Stimulated activated CD4-positive, alpha-beta T cell treated with anti-CD3 and anti-CD28 coated beads, Interleukin-15, amount 100 ng/mL, for 48 hours (primary cell): Measurements from ENCODE around the gene HMGN1.
A peak's percentile ranks its signal among the peaks of the same experiment; 100 is the strongest.

Experiments
- DNase-seq, 2 donors: peaks; one replicate each; pipeline ENCODE4 v3.0.0-alpha.2; 2020; ENCODE audit warnings: low read depth in 2 of 2

Gene HMGN1

DNA sequence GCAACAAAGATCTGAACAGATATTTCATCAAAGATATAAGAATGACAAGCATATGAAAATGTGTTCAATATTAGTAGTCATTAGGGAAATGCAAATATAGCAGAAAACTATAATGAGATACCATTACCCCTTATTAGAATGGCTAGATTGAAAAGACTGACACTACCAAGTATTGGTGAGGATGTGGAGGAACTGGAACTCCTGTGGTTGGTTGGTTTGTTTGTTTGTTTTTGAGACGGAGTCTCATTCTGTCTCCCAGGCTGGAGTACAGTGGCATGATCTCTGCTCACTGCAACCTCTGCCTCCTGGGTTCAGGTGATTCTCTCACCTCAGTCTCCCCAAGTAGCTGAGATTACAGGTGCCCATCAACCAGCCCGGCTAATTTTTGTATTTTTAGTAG, 18.9 kb upstream of the HMGN1 start:
- DNase-seq, result no peak

DNA sequence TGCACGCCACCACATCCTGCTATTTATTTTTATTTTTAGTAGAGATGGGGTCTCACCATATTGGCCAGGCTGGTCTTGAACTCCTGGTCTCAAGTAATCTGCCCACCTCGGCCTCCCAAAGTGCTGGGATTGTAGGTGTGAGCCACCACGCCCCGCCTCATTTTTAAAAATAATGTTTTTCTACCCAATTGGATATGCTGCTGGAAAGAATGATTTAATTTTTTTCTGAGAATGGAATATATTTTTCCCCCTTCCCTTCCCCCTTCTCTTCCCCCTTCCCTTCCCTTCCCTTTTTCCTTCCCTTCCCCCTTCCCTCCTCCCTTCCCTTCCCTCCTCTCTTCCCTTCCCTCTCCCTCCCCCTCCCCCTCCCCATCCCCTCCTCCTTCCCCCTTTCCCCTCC, 17.7 kb upstream of the HMGN1 start:
- no peak for DNase-seq

DNA sequence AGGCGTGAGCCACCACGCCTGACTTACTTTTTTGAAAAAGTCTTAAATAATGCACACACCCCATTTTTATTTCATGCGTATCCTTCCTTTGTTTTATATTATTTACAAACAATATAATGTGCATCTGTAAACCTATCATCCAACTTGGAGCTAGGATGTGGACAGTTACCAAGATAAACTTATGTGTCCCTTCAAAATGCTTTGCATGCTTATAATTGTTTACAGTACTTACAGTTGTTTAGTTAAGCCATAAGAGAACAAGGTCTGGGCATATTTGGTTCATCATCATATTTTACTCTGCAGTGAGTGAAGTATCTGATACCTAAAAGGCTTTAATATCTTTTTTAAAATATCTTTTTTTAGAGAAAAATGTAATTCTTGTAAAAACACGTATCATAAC, 16.1 kb upstream of the HMGN1 start:
- no peak for DNase-seq

DNA sequence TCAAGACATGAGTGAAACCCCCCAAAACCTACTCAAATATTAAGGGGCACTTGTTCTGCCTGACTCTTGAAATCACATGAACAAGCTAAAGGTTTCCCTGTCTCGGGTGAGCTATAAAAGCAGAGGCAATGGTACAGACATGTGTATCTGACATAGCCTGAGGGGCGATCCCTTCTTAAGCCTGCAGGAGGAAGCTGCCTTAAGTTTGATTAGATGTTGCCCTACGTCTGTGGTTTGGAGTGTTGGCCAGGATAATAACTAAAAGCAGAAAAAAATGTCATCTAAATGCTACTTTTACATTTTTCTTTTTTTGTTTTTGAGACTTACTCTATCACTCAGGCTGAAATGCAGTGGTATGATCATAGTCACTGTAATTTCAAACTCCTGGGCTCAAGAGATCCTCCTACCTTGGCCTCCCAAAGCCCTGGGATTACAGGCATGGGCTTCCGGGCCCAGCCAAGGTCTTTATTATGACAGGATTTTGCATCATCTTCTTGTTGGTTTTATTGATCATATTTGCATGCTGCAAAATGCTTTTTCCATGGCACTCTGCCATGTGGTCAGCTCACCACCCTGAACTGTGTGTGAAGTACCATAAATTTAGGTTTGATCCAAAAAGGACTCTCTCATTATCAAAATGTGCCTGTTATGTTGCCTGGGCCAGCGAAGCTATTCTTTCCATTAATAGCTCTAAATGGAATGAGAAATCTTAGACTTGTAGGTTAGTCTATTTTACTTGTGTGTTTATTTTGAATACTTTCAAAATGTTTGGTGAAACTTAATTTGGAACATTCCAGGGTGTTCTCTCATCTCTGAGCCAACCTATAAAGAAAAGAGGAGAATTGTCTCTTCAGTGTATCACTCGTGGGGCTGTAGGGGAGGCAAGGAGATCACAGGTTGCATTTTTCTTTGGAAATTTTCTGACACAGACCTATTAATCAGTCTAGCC, 15.0 kb upstream of the HMGN1 start:
- DNase-seq, result no peak

DNA sequence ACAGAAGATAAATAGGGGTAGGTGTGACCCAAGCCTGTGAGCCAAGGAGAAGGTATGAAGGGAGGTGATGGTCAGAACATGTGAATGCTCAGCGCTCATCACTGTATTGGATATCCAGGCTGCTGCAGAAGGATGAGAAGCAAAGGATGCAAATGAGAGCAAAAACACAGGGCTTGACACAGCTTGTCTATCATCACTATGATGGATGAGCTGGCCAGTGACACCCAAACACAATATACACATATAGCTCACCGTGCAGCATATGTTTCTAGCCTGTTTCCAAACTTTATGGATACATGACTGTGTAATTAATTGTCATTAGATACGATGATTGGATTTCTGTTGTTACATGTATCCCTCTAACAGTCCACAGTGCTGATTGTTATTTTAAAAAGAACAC, 13.8 kb upstream of the HMGN1 start:
- DNase-seq, result no peak

DNA sequence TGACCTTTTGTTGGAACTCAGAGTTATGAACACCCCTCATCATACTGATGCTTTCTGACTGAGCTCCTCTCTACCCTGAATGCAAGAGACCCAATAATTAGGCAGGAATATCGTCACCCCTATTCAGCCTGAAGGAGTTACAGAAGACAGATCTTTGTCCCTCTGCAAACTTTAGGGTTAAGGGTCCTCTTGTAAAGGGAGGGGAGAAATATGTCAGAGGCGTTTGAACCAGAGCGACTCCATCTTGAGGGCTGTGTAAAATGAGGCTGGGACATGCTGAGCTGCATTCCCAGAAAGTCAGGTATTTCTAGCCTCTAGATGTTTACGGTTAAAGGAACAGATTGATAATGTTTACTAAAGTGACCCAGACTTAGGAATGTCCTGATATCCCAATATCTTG, 10.5 kb upstream of the HMGN1 start:
- DNase-seq, result no peak

DNA sequence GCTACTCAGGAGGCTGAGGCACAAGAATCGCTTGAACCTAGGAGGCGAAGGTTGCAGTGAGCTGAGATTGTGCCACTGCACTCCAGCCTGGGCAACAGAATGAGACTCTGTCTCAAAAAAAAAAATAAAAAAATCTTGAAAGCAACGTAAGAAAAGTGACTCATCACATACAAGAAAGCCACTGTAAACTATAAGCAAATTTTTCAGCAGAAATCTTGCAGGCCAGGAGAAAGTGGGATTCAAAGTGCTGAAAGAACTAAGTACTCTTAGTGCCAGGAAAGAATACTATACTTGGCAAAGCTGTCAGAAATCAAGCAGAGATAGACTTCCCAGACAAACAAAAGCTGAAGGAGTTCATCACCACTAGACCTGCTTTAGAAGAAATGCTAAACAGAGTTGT, 4.4 kb upstream of the HMGN1 start:
- DNase-seq, result no peak

DNA sequence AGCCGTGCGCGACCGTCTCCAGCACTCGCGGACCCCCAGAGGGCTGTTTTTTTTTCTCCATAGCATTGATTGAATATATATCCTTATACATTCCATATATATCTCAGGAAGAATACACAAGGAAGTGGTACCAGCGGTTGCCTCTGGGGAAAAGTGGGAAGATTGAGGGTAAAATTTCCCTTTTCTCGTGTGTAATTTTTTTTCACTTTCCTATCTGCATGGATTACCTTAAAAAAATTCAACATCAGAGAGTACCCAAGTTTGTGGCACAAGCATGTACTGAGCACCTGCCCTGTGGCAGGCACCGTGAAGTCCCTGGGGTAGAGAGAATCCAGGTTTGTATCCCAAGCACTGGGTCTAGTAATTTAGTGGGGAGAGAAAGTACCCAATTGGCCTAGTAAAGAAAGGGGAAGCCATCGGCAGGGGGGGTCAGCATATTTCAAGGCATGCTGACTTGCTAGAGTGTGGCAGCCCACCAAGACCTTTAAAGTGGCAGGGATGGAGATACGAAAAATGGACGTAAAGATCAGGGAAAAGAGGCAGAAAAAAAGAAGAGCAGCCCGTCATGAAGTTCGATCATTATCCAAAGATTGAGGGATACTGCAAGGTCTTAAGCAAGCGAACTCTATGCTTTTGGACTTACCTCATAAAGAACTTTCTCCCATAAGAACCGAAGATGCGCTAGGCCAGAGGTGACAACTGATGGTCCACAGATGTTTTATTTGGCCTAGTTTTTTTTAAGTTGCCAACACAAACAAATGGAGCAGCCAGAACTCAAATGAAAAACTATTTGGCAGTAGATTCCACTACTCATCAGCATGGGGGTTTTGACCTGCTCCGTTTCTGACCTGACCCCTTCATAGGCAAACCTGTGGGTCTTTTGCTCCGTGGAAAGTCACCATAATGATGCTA, 1.5 kb upstream of the HMGN1 start:
- DNase-seq, result no peak

DNA sequence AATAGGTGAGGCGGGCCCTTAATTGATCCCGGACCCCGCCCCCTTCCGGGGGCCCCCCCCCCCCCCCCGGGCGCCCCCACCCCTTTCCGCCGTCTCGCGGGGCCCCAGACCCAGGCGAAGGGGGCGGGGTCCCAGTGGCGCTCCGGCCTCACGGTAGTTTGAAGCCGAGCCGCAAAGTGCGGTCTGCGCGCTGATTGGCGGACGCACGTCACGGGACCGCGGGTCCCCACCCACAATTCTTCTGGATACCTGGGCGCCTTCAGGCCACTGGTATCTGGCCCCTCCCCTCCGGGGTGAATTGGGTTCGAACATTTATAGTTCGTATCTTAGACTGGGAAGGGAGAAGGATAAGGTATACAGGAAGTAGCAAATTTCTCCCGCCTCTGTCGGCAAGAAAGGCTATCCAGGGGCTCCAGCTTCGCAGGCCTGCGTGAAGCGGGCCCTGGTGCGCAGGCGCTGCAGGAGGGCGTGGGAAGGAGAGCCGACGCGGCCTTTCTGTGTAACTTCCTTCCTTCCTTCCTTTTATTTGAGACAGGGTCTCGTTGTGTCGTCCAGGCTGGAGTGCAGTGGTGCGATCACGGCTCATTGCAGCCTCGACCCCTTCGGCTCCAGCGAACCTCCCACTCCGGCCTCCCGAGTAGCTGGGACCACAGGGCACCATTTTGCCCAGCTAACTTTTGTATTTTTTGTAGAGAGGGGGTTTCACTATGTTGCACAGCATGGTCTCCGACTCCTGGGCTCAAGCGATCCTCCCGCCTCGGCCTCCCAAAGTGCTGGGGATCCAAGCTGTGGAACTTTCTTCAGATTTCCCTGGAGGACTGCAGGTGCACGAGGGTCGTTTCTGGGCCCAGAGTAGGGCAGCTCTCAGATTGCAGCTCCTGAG, 564 bp upstream of the HMGN1 start:
- peak; percentile 95 to 96 for DNase-seq

DNA sequence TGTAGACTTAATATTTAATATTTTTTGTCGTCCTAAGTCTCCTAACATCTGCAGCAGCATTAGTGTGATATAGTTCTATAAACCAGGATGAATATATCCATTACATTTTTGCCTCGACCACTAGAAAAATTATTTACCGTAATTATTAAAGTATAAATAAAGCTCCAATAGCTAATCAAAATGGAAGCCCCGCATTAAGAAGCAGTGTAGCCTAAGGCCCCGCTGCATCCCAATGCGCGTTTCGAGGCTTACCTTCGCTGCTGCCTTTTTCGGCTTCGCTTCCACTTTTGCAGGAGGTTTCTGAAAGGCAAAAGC, 891 bp downstream of the HMGN1 start:
- DNase-seq, result peak in 1 of 2 donors; percentile 5

DNA sequence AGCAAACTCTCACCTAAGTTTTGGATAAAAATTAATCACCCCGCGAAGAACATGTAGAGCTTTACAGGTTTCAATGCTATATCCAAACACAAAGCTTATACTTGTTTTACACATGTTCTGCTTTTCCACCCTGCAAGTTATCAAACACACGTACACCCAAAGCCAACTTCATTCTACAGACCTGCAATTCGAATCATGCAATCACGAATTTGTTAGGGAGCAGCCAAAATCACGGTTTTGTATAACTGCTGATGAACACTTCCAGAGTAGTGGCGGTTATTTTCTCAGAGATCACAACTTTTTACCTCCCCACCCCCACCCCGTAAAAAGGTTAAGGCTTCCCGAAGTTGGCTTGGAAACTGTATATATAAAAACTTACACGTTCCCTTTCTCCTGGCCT, 1.4 kb downstream of the HMGN1 start:
- no peak for DNase-seq

DNA sequence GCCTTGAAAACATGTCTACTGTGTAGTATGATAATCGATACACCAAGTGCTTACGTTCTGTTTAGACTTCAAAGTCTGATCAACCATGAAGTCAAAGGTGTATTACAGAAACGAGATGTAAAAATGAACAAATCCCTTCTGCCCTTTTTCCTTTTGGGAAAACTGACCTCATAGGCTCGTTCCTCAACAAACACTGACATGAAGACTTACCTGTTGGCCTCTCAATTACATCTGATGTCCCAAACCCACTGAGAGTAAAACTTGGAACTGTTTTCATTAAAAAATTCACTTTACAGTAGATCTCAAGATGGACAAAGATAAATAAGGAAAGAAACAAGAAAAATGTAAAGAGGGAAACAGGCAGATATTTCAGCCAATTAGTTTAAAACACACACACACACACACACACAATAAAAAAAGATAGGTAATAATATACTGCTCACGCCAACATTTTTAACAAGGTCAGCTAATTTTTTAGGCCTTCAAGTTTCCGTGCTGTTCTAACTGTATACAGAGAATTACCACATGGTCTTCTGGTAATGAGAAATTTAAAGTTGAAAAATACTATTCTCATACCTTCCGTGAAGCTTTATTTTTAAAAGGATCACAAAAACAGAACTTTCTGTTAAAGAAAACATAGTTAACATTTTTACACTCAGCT, 2.1 kb downstream of the HMGN1 start:
- no peak for DNase-seq

DNA sequence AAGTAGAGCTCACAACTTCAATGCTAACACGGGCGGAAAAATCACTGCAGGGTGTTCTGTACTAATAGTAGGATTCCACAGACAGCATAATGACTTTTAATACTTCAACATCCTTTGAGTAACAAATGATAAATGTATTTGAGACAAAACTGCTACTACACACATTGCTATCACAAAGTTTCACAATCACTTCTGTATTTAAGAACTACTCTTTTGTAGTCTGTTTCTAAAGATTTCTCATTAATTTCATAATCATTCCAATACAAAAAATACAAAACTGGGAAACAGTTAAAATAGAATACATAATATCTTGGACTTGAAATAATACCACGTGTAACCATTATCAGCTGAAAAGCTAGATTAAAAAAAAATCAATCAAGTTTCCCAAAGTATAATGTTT, 2.7 kb downstream of the HMGN1 start:
- DNase-seq, result no peak

DNA sequence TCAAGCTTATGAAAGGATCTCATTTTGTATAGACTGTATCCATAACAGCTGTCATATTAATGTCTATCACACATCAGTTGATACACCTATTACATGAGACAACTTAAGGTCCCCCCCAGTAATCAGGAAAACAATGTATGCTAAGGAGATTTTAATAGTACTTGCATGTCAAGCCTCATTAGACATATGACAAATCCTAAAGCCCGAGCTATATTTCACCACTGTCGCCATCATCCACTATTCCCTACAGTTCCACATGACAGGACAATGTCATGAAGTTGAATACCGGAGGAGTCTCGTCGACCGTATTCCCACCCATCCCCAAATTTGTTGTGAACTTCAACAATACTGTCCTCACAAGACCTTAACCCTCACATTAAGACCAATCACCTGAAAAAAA, 3.4 kb downstream of the HMGN1 start:
- DNase-seq, result no peak

DNA sequence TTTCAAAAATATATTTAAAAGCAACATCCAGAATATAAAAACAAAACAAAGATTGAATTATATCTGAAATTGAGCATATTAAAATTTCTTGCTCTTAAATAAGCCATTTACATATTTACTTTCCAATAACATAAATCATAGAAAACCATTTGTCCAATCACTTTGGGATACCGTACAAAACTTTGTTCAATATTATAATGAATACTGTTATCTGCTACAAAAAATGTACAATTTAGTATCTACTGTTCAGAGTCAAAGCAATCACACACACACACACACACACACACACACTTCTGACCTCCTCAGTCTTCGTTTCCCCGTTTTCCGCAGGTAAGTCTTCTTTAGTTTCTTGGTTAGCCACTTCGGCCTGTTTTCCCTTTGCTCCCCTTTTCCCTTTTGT, 4.0 kb downstream of the HMGN1 start:
- DNase-seq, result no peak

DNA sequence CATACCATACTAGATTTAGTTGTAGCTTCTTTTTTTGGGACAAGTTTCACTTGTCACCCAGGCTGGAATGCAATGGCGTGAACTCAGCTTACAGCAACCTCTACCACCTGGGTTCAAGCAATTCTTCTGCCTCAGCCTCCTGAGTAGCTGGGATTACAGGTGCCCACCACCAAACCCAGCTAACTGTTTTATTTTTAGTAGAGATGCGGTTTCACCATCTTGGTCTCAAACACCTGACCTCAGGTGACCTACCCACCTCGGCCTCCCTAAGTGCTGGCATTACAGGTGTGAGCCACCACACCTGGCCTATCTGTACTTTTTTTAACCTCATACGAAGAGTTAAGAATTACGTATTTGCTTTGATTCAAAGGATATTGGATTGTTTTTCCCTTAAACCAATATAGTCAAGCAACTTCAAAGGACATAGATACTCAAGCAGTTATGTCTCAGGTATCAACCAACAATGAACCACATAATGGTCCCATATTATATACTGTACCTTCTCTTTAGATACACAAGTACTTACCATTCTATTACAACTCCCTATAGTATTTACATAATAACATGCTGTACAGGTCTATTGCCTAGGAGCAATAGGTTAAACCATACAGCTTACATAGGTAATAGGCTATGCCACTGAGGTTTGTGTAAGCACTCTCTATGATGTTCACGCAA, 7.5 kb downstream of the HMGN1 start:
- no peak for DNase-seq

DNA sequence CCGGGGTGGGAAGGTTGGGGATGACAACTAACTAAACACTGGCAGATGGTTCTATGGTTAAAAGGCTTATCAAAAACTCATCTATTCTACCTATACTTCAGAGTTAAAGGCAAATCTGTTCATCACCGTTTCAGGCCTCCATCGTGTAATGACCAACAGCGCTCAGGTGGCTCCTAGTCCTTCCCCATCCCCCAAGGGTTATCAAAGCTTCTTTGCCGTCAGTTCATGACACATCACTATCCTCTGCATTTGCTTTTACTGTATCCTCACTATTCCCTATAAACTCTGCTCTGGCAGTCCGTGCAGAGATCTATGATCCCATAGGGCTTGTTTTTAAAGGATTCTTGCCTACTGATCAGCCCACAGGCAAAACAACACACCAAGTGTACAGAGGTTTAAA, 8.2 kb downstream of the HMGN1 start:
- DNase-seq, result no peak

DNA sequence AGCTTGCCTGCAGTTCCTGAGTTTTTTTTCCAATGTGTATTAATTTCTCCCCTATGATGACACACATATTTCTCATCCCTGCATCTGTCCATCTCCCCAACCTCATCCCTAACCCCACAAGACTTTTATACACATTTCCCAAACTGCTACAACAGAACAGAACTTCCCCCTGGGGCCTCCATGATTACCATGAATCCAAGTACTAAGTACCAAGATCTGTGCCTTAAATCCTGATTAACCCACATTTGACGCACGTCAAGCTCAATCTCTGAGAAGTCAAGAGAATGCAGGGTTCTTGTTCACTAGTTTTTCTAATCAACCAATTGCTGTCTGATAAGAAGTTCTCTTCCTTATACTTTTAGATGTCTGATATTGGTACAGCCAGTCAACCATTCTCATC, 9.7 kb downstream of the HMGN1 start:
- no peak for DNase-seq

DNA sequence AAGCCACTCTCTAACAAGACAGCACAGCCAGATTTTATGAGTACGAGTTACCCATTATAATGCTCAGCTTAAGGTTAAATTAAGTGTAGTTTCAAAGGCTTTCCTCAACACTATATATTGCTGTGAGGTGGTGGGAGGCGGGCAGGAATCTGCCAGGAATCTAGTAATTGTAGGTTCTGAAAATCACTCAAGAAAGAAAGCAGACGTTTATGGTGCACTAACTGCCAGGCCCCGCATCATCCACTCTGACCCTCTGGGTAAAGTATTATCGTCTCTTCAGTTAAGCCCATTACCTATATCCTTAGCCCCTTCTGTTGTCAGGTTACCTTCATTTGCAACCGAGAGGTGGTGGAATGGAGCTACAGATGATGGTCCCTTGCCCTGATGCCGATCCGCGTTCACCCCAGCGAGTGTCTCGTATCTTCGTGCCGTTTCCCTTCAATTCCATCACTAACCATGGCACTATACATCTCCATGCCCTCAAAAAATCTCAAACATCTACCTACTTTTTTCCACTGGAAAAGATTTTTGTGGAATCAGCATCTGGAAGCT, 12.4 kb downstream of the HMGN1 start:
- no peak for DNase-seq

DNA sequence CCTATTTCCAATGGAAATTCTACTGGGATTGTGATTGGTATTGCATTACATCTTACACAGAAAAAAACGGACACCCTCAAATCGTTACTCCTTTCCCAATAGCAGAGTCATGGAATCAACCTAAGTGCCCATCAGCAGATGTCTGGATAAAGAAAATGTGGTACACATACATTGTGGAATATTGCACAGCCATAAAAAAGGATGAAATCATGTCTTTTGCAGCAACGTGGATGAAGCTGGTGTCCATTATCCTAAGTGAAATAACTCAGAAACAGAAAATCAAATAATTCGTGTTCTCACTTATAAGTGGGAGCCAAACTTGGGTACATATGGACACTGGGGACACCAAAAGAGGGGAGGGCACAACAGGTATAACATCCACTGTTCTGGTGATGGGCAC, 14.3 kb downstream of the HMGN1 start:
- no peak for DNase-seq

DNA sequence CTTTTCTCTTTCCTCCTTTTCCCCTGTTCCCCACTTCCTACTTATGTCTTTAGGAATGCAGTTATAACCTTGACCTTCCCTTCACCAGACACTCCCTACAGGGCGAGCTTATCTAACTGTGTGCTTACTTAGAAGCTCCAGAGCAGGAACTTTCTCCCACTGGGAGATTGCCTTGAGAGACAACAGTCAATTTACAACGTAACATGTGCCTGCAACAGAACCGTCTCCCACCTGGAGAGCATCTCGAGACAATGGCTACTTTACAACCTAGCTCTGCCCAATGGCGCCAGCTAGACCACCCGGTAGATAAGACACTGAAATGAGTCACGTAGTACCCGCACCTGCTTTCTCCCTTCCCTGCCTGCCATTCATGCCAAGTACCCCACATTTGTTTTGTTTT, 16.7 kb downstream of the HMGN1 start:
- DNase-seq, result no peak
